ENCODE data around the gene SETX.

The SETX gene

DNA sequence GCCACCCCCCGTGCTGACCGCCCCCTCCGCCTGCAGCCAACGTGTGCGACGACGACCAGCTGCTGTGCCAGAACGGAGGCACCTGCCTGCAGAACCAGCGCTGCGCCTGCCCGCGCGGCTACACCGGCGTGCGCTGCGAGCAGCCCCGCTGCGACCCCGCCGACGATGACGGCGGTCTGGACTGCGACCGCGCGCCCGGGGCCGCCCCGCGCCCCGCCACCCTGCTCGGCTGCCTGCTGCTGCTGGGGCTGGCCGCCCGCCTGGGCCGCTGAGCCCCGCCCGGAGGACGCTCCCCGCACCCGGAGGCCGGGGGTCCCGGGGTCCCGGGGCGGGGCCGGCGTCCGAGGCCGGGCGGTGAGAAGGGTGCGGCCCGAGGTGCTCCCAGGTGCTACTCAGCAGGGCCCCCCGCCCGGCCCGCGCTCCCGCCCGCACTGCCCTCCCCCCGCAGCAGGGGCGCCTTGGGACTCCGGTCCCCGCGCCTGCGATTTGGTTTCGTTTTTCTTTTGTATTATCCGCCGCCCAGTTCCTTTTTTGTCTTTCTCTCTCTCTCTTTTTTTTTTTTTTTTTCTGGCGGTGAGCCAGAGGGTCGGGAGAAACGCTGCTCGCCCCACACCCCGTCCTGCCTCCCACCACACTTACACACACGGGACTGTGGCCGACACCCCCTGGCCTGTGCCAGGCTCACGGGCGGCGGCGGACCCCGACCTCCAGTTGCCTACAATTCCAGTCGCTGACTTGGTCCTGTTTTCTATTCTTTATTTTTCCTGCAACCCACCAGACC lies 112.8 kb downstream of the SETX start (continued):
- TF ChIP-seq, protein P1, sequence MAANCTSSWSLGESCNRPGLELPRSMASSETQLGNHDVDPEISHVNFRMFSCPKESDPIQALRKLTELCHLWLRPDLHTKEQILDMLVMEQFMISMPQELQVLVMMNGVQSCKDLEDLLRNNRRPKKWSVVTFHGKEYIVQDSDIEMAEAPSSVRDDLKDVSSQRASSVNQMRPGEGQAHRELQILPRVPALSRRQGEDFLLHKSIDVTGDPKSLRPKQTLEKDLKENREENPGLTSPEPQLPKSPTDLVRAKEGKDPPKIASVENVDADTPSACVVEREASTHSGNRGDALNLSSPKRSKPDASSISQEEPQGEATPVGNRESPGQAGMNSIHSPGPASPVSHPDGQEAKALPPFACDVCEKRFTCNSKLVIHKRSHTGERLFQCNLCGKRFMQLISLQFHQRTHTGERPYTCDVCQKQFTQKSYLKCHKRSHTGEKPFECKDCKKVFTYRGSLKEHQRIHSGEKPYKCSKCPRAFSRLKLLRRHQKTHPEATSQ (tag by site-specific recombination; IDR thresholded peaks at IDR 0.05): no peak
- TF ChIP-seq GLIS2 (tag by site-specific recombination; IDR thresholded peaks at IDR 0.05) (peak; percentile 60), ZBTB1 (tag by site-specific recombination; IDR thresholded peaks at IDR 0.05) (no peak), GFI1B (tag by site-specific recombination; IDR thresholded peaks at IDR 0.05) (no peak), ZNF558 (tag by site-specific recombination; IDR thresholded peaks at IDR 0.05) (no peak), ZNF416 (tag by site-specific recombination; IDR thresholded peaks at IDR 0.05) (no peak), OVOL3 (tag by site-specific recombination; IDR thresholded peaks at IDR 0.05) (no peak), ZNF600 (tag by site-specific recombination; IDR thresholded peaks at IDR 0.05) (peak; percentile 7; the same call in 1 of the 2 replicates), ZXDB (tag by site-specific recombination; IDR thresholded peaks at IDR 0.05) (peak; percentile 60), ZNF350 (tag by site-specific recombination; IDR thresholded peaks at IDR 0.05) (no peak), ZNF654 (tag by site-specific recombination; IDR thresholded peaks at IDR 0.05; ENCODE audit: low read depth) (no peak), ZBTB8A (tag by site-specific recombination; IDR thresholded peaks at IDR 0.05) (no peak; the same call in 1 of the 2 replicates), ZNF175 (tag by site-specific recombination; IDR thresholded peaks at IDR 0.05) (no peak), HOXD13 (CRISPR knock-in tag; IDR thresholded peaks at IDR 0.05; ENCODE audit: borderline replicate concordance) (no peak), RBAK (tag by site-specific recombination; IDR thresholded peaks at IDR 0.05) (no peak), ZNF529 (tag by site-specific recombination; IDR thresholded peaks at IDR 0.05; ENCODE audit: insufficient replicate concordance) (no peak)
- TF ChIP-seq, protein P2, sequence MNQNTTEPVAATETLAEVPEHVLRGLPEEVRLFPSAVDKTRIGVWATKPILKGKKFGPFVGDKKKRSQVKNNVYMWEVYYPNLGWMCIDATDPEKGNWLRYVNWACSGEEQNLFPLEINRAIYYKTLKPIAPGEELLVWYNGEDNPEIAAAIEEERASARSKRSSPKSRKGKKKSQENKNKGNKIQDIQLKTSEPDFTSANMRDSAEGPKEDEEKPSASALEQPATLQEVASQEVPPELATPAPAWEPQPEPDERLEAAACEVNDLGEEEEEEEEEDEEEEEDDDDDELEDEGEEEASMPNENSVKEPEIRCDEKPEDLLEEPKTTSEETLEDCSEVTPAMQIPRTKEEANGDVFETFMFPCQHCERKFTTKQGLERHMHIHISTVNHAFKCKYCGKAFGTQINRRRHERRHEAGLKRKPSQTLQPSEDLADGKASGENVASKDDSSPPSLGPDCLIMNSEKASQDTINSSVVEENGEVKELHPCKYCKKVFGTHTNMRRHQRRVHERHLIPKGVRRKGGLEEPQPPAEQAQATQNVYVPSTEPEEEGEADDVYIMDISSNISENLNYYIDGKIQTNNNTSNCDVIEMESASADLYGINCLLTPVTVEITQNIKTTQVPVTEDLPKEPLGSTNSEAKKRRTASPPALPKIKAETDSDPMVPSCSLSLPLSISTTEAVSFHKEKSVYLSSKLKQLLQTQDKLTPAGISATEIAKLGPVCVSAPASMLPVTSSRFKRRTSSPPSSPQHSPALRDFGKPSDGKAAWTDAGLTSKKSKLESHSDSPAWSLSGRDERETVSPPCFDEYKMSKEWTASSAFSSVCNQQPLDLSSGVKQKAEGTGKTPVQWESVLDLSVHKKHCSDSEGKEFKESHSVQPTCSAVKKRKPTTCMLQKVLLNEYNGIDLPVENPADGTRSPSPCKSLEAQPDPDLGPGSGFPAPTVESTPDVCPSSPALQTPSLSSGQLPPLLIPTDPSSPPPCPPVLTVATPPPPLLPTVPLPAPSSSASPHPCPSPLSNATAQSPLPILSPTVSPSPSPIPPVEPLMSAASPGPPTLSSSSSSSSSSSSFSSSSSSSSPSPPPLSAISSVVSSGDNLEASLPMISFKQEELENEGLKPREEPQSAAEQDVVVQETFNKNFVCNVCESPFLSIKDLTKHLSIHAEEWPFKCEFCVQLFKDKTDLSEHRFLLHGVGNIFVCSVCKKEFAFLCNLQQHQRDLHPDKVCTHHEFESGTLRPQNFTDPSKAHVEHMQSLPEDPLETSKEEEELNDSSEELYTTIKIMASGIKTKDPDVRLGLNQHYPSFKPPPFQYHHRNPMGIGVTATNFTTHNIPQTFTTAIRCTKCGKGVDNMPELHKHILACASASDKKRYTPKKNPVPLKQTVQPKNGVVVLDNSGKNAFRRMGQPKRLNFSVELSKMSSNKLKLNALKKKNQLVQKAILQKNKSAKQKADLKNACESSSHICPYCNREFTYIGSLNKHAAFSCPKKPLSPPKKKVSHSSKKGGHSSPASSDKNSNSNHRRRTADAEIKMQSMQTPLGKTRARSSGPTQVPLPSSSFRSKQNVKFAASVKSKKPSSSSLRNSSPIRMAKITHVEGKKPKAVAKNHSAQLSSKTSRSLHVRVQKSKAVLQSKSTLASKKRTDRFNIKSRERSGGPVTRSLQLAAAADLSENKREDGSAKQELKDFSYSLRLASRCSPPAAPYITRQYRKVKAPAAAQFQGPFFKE (tag by site-specific recombination; IDR thresholded peaks at IDR 0.05; ENCODE audit: borderline replicate concordance): no peak
- TF ChIP-seq, protein P3, sequence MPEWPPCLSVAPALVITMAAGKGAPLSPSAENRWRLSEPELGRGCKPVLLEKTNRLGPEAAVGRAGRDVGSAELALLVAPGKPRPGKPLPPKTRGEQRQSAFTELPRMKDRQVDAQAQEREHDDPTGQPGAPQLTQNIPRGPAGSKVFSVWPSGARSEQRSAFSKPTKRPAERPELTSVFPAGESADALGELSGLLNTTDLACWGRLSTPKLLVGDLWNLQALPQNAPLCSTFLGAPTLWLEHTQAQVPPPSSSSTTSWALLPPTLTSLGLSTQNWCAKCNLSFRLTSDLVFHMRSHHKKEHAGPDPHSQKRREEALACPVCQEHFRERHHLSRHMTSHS (tag by site-specific recombination; IDR thresholded peaks at IDR 0.05): no peak
- TF ChIP-seq, protein P4, sequence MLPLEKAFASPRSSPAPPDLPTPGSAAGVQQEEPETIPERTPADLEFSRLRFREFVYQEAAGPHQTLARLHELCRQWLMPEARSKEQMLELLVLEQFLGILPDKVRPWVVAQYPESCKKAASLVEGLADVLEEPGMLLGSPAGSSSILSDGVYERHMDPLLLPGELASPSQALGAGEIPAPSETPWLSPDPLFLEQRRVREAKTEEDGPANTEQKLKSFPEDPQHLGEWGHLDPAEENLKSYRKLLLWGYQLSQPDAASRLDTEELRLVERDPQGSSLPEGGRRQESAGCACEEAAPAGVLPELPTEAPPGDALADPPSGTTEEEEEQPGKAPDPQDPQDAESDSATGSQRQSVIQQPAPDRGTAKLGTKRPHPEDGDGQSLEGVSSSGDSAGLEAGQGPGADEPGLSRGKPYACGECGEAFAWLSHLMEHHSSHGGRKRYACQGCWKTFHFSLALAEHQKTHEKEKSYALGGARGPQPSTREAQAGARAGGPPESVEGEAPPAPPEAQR (tag by site-specific recombination; IDR thresholded peaks at IDR 0.05): no peak
- TF ChIP-seq, protein P5, sequence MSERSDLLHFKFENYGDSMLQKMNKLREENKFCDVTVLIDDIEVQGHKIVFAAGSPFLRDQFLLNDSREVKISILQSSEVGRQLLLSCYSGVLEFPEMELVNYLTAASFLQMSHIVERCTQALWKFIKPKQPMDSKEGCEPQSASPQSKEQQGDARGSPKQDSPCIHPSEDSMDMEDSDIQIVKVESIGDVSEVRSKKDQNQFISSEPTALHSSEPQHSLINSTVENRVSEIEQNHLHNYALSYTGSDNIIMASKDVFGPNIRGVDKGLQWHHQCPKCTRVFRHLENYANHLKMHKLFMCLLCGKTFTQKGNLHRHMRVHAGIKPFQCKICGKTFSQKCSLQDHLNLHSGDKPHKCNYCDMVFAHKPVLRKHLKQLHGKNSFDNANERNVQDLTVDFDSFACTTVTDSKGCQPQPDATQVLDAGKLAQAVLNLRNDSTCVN (tag by site-specific recombination; optimal IDR thresholded peaks at IDR 0.05): peak; percentile 84
- TF ChIP-seq, protein P6, sequence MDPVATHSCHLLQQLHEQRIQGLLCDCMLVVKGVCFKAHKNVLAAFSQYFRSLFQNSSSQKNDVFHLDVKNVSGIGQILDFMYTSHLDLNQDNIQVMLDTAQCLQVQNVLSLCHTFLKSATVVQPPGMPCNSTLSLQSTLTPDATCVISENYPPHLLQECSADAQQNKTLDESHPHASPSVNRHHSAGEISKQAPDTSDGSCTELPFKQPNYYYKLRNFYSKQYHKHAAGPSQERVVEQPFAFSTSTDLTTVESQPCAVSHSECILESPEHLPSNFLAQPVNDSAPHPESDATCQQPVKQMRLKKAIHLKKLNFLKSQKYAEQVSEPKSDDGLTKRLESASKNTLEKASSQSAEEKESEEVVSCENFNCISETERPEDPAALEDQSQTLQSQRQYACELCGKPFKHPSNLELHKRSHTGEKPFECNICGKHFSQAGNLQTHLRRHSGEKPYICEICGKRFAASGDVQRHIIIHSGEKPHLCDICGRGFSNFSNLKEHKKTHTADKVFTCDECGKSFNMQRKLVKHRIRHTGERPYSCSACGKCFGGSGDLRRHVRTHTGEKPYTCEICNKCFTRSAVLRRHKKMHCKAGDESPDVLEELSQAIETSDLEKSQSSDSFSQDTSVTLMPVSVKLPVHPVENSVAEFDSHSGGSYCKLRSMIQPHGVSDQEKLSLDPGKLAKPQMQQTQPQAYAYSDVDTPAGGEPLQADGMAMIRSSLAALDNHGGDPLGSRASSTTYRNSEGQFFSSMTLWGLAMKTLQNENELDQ (tag by site-specific recombination; IDR thresholded peaks at IDR 0.05; ENCODE audit: low read depth): no peak
- TF ChIP-seq, protein P7, sequence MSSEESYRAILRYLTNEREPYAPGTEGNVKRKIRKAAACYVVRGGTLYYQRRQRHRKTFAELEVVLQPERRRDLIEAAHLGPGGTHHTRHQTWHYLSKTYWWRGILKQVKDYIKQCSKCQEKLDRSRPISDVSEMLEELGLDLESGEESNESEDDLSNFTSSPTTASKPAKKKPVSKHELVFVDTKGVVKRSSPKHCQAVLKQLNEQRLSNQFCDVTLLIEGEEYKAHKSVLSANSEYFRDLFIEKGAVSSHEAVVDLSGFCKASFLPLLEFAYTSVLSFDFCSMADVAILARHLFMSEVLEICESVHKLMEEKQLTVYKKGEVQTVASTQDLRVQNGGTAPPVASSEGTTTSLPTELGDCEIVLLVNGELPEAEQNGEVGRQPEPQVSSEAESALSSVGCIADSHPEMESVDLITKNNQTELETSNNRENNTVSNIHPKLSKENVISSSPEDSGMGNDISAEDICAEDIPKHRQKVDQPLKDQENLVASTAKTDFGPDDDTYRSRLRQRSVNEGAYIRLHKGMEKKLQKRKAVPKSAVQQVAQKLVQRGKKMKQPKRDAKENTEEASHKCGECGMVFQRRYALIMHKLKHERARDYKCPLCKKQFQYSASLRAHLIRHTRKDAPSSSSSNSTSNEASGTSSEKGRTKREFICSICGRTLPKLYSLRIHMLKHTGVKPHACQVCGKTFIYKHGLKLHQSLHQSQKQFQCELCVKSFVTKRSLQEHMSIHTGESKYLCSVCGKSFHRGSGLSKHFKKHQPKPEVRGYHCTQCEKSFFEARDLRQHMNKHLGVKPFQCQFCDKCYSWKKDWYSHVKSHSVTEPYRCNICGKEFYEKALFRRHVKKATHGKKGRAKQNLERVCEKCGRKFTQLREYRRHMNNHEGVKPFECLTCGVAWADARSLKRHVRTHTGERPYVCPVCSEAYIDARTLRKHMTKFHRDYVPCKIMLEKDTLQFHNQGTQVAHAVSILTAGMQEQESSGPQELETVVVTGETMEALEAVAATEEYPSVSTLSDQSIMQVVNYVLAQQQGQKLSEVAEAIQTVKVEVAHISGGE (tag by site-specific recombination; conservative IDR thresholded peaks at IDR 0.05; ENCODE audit: low read depth): no peak

All from HEK293 (cell line).